ENCODE data around the gene SAMHD1. TPM values are rescaled to one million over a fixed set of nuclear protein-coding genes. Genes with fewer than 3 reads are reported as not detected.

SAMHD1 gene
- total and polyA plus RNA-seq, 9 of the 15 experiments (the other 6 are each of a cell fraction or from before 2014, with no cell fraction given), result 6.8 to 20.4 (median 14.8) TPM

- TF ChIP-seq ZNF592 (IDR thresholded peaks at IDR 0.05), result 0 out of 2 replicates have a peak, but pooled peaks have one; percentile 51
- TF ChIP-seq LARP7 (IDR thresholded peaks at IDR 0.05), result no peak
- TF ChIP-seq CXXC5 (CRISPR knock-in tag; IDR thresholded peaks at IDR 0.05), result peak; percentile 1; the same call in 1 of the 2 replicates
- TF ChIP-seq KLF6 (CRISPR knock-in tag; IDR thresholded peaks at IDR 0.05; ENCODE audit: borderline replicate concordance), result no peak
- no peak for TF ChIP-seq SIRT6 (IDR thresholded peaks at IDR 0.05; ENCODE audit: low read depth, low read length)
- TF ChIP-seq SRF (CRISPR knock-in tag; IDR thresholded peaks at IDR 0.05), result no peak
- no peak for TF ChIP-seq GABPB2 (CRISPR knock-in tag; conservative IDR thresholded peaks at IDR 0.05)
- TF ChIP-seq PHF8 (IDR thresholded peaks at IDR 0.05; ENCODE audit: borderline replicate concordance, low read length), result peak; percentile 62; the same call in 1 of the 2 replicates
- TF ChIP-seq ZBTB9 (CRISPR knock-in tag; IDR thresholded peaks at IDR 0.05), result no peak; the same call in 1 of the 2 replicates
- peak; percentile 63; the same call in 1 of the 2 replicates for TF ChIP-seq POLR2G (IDR thresholded peaks at IDR 0.05; ENCODE audit: low read depth, low read length)
- TF ChIP-seq SIN3B (IDR thresholded peaks at IDR 0.05; ENCODE audit: low read depth), result peak; percentile 37; the same call in 1 of the 2 replicates
- TF ChIP-seq L3MBTL2 (IDR thresholded peaks at IDR 0.05), result peak; percentile 10; the same call in 1 of the 2 replicates
- TF ChIP-seq KDM5B (IDR thresholded peaks at IDR 0.05; ENCODE audit: insufficient replicate concordance, low read depth, low read length), result no peak
- TF ChIP-seq KAT8 (IDR thresholded peaks at IDR 0.05; ENCODE audit: low read depth), result no peak
- 0 out of 2 replicates have a peak, but pooled peaks have one; percentile 26 for TF ChIP-seq ZBTB7A (IDR thresholded peaks at IDR 0.05; ENCODE audit: borderline replicate concordance, control insufficient read depth, low read depth, low read length)
- TF ChIP-seq ATF7 (IDR thresholded peaks at IDR 0.05), result no peak
- TF ChIP-seq CTBP1 (IDR thresholded peaks at IDR 0.05; ENCODE audit: borderline replicate concordance), result peak; percentile 62; the same call in 1 of the 2 replicates
- TF ChIP-seq UBTF (IDR thresholded peaks at IDR 0.05; ENCODE audit: borderline replicate concordance in 1 of 2, low read depth in 2 of 2, low read length in 2 of 2), result 0 out of 4 replicates have a peak, but pooled peaks of 1 of the 2 experiments have one; percentile 4
- TF ChIP-seq ZNF316 (IDR thresholded peaks at IDR 0.05), result no peak
- no peak for TF ChIP-seq HDGF (IDR thresholded peaks at IDR 0.05)
Measured at GRCh38 chr20:36862857-36863668, 88.4 kb downstream of the SAMHD1 start (continued).

Data from K562 (cell line).